ENCODE results near the gene TRIM33. TPM values are rescaled to one million over a fixed set of nuclear protein-coding genes. Genes with fewer than 3 reads are reported as not detected.

Gene TRIM33
- total and polyA plus RNA-seq, 2 donors (not counting 1 experiment from before 2014, with no cell fraction given), result 13.7 to 61.0 TPM

DNA sequence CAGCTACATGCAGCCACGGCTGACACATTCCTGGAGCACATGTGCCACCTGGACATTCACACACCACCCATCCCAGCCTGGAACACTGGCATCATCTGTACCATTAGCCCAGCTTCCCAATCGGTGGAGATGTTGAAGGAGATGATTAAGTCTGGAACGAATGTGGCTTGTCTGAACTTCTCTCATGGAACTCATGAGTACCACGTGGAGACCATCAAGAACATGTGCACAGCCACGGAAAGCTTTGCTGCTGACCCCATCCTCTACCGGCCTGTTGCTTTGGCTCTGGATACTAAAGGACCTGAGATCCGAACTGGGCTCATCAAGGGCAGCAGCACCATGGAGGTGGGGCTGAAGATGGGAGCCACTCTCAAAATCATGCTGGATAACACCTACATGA is 25.0 kb upstream of the TRIM33 start:
- no peak overlapping the region for H3K4me3 Mint-ChIP-seq
- H3K27ac Mint-ChIP-seq, result no peak overlapping the region
- Histone ChIP-seq H3K9me3 (ENCODE audit: control extremely low read depth in 1 of 3, control insufficient read depth in 2 of 3, insufficient read depth in 1 of 3, low read length in 2 of 3) (no peaks in the 10 kb centered on the region), H3K4me1 (ENCODE audit: control insufficient read depth in 2 of 2, insufficient read depth in 2 of 2, low read length in 2 of 2) (no peaks in the 10 kb centered on the region), H2AFZ (ENCODE audit: insufficient read depth, low read depth, low read length, poor library complexity, severe bottlenecking) (no peak overlapping the region), H3K36me3 (replicated peaks in 1 of 2; ENCODE audit: control extremely low read depth in 1 of 2, control insufficient read depth in 1 of 2, extremely low read depth in 1 of 2, insufficient read depth in 2 of 2, low read length in 1 of 2) (no peaks in the 10 kb centered on the region), H3K27ac (ENCODE audit: low read length in 2 of 2) (no peak overlapping the region), H3K4me2 (replicated peaks; ENCODE audit: low read depth, low read length, poor library complexity, severe bottlenecking) (no peak overlapping the region), H3K4me3 (ENCODE audit: control extremely low read depth in 1 of 5, extremely low read depth in 1 of 5, insufficient read depth in 1 of 5, low read depth in 2 of 5, low read length in 4 of 5) (no peak overlapping the region), H3K79me2 (ENCODE audit: control insufficient read depth, insufficient read depth, low read length) (no peaks in the 10 kb centered on the region), H3K27me3 (replicated peaks in 1 of 4; ENCODE audit: control extremely low read depth in 1 of 4, control insufficient read depth in 3 of 4, insufficient read depth in 4 of 4, low read length in 3 of 4) (peaks cover 0 to 3% (median 0%) of the 10 kb centered on the region in 4 experiments), H4K20me1 (ENCODE audit: control insufficient read depth, insufficient read depth, low read length, poor library complexity, severe bottlenecking) (no peaks in the 10 kb centered on the region), H3K9ac (ENCODE audit: low read length) (no peak overlapping the region)
- POLR2A ChIA-PET, result no interaction called here
- CTCF ChIA-PET, result no interaction called here
- H3K27me3 Mint-ChIP-seq, result no peaks in the 10 kb centered on the region
- DNase-seq (no peak), ATAC-seq (ENCODE audit: low read depth) (no peak)
- H3K4me1 Mint-ChIP-seq, result no peaks in the 10 kb centered on the region
- H3K9me3 Mint-ChIP-seq (ENCODE audit: insufficient read depth), result no peaks in the 10 kb centered on the region
- intact Hi-C loops (cut with micrococcal nuclease), result no loop called here
- WGBS (ENCODE audit: insufficient coverage), result 97% methylated on average over 5 of the region's 7 CpGs
- no peak for TF ChIP-seq EZH2 (IDR thresholded peaks at IDR 0.05; ENCODE audit: borderline replicate concordance, insufficient read depth, low read depth, low read length, poor library complexity, severe bottlenecking)
- TF ChIP-seq, protein P1, sequence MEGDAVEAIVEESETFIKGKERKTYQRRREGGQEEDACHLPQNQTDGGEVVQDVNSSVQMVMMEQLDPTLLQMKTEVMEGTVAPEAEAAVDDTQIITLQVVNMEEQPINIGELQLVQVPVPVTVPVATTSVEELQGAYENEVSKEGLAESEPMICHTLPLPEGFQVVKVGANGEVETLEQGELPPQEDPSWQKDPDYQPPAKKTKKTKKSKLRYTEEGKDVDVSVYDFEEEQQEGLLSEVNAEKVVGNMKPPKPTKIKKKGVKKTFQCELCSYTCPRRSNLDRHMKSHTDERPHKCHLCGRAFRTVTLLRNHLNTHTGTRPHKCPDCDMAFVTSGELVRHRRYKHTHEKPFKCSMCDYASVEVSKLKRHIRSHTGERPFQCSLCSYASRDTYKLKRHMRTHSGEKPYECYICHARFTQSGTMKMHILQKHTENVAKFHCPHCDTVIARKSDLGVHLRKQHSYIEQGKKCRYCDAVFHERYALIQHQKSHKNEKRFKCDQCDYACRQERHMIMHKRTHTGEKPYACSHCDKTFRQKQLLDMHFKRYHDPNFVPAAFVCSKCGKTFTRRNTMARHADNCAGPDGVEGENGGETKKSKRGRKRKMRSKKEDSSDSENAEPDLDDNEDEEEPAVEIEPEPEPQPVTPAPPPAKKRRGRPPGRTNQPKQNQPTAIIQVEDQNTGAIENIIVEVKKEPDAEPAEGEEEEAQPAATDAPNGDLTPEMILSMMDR (IDR thresholded peaks at IDR 0.05), result no peak

DNA sequence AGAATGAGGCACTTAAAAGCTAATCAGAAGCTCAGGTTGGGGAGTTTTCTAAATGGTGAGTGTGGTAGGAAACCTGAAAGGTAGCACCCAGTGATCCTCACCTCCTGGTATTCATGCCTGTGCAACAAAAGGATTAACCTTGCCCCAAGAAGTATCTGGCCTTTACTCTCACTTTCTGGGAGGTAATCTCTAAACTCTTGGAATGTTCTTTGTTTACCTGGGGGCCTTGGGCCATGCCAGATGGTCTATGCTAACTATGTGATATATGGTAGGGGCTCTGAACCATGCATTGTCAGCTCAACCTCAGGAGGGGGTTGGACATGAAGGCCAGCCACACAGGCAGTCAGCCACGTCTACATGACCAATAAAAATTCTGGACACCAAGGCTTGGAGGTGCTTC is 24.4 kb upstream of the TRIM33 start:
- H3K27ac ChIP-seq (ENCODE audit: low read length in 2 of 2), result no peak overlapping the region
- no peaks in the 10 kb centered on the region for H3K9me3 ChIP-seq (ENCODE audit: control extremely low read depth in 1 of 3, control insufficient read depth in 2 of 3, insufficient read depth in 1 of 3, low read length in 2 of 3)
- 67% methylated on average over 1 of the region's 1 CpG for WGBS (ENCODE audit: insufficient coverage)
- H3K27me3 ChIP-seq (replicated peaks in 1 of 4; ENCODE audit: control extremely low read depth in 1 of 4, control insufficient read depth in 3 of 4, insufficient read depth in 4 of 4, low read length in 3 of 4), result peaks cover 0 to 3% (median 0%) of the 10 kb centered on the region in 4 experiments
- POLR2A ChIA-PET, result no interaction called here
- Mint-ChIP-seq H3K27me3 (no peaks in the 10 kb centered on the region), H3K4me3 (no peak overlapping the region), H3K9me3 (ENCODE audit: insufficient read depth) (no peaks in the 10 kb centered on the region), H3K4me1 (no peaks in the 10 kb centered on the region), H3K27ac (no peak overlapping the region)
- H3K4me1 ChIP-seq (ENCODE audit: control insufficient read depth in 2 of 2, insufficient read depth in 2 of 2, low read length in 2 of 2), result no peaks in the 10 kb centered on the region
- no peaks in the 10 kb centered on the region for H4K20me1 ChIP-seq (ENCODE audit: control insufficient read depth, insufficient read depth, low read length, poor library complexity, severe bottlenecking)
- CTCF ChIA-PET, result no interaction called here
- no peaks in the 10 kb centered on the region for H3K79me2 ChIP-seq (ENCODE audit: control insufficient read depth, insufficient read depth, low read length)
- ATAC-seq (ENCODE audit: low read depth) (no peak), DNase-seq (no peak)
- no peak overlapping the region for H3K4me2 ChIP-seq (replicated peaks; ENCODE audit: low read depth, low read length, poor library complexity, severe bottlenecking)
- H3K4me3 ChIP-seq (ENCODE audit: control extremely low read depth in 1 of 5, extremely low read depth in 1 of 5, insufficient read depth in 1 of 5, low read depth in 2 of 5, low read length in 4 of 5), result no peak overlapping the region
- no peak overlapping the region for H2AFZ ChIP-seq (ENCODE audit: insufficient read depth, low read depth, low read length, poor library complexity, severe bottlenecking)
- no peak overlapping the region for H3K9ac ChIP-seq (ENCODE audit: low read length)
- no peak for TF ChIP-seq EZH2 (IDR thresholded peaks at IDR 0.05; ENCODE audit: borderline replicate concordance, insufficient read depth, low read depth, low read length, poor library complexity, severe bottlenecking)
- TF ChIP-seq, protein P1 (IDR thresholded peaks at IDR 0.05), result no peak
- intact Hi-C loops (cut with micrococcal nuclease), result no loop called here
- no peaks in the 10 kb centered on the region for H3K36me3 ChIP-seq (replicated peaks in 1 of 2; ENCODE audit: control extremely low read depth in 1 of 2, control insufficient read depth in 1 of 2, extremely low read depth in 1 of 2, insufficient read depth in 2 of 2, low read length in 1 of 2)

Data from B cell (primary cell).